GM12801 (cell line): ENCODE results near the gene NKX2-2.

Experiments
- CTCF ChIP-seq: IDR thresholded peaks from one replicate; pipeline ENCODE4 v1.5.1; 2011; ENCODE audit warnings: control low read depth; ENCODE audit not compliant: insufficient read length; ENCODE audit errors: extremely low read depth

The NKX2-2 gene

GRCh38 chr20:21521596-21522480 is 8.0 kb upstream of the NKX2-2 start:
- TF ChIP-seq CTCF: no peak

GRCh38 chr20:21520702-21521595 is 7.1 kb upstream of the NKX2-2 start:
- no peak for TF ChIP-seq CTCF

GRCh38 chr20:21519136-21519584 is 5.3 kb upstream of the NKX2-2 start:
- TF ChIP-seq CTCF: no peak

- TF ChIP-seq CTCF: no peak
These were observed 4.6 kb upstream of the NKX2-2 start for GRCh38 chr20:21518292-21518991.

GRCh38 chr20:21517566-21518277 is 3.9 kb upstream of the NKX2-2 start:
- TF ChIP-seq CTCF: no peak

GRCh38 chr20:21516861-21517565 is 3.1 kb upstream of the NKX2-2 start:
- no peak for TF ChIP-seq CTCF
